Measurements from ENCODE around the gene CTDP1.
A peak's percentile ranks its signal among the peaks of the same experiment; 100 is the strongest.

Gene CTDP1

GRCh38 chr18:79679552-79680099, at the start of gene CTDP1:
Gene CTDP1 (plus strand): TSS chr18:79679803. CDS start chr18:79679948, 145 bp downstream.
- peak within 1 kb of the TSS; percentile 55 to 100 (median 98) for H3K27ac ChIP-seq
- H3K4me3 ChIP-seq = peak within 1 kb of the TSS; percentile 49 to 99 (median 96)

GRCh38 chr18:79630281-79631095, 49.1 kb upstream of the CTDP1 start:
- Histone ChIP-seq H3K27ac (no peak overlapping the region), H3K4me3 (no peak overlapping the region)

- no peak overlapping the region for H3K27ac ChIP-seq
- H3K4me3 ChIP-seq = no peak overlapping the region
Observed at GRCh38 chr18:79631096-79631507, 48.5 kb upstream of the CTDP1 start.

GRCh38 chr18:79631761-79632446, 47.7 kb upstream of the CTDP1 start:
- Histone ChIP-seq H3K27ac (no peak overlapping the region), H3K4me3 (no peak overlapping the region)

GRCh38 chr18:79632765-79633164, 46.8 kb upstream of the CTDP1 start:
- Histone ChIP-seq H3K27ac (no peak overlapping the region), H3K4me3 (no peak overlapping the region)

- Histone ChIP-seq H3K27ac (no peak overlapping the region), H3K4me3 (no peak overlapping the region)
Observed at GRCh38 chr18:79634186-79634585, 45.4 kb upstream of the CTDP1 start.

- Histone ChIP-seq H3K4me3 (no peak overlapping the region), H3K27ac (no peak overlapping the region)
Observed at GRCh38 chr18:79634593-79635426, 44.8 kb upstream of the CTDP1 start.

GRCh38 chr18:79635427-79635726, 44.2 kb upstream of the CTDP1 start:
- H3K4me3 ChIP-seq = no peak overlapping the region
- H3K27ac ChIP-seq = no peak overlapping the region

GRCh38 chr18:79637181-79637920, 42.3 kb upstream of the CTDP1 start:
- Histone ChIP-seq H3K4me3 (no peak overlapping the region), H3K27ac (no peak overlapping the region)

GRCh38 chr18:79637921-79638909, 41.4 kb upstream of the CTDP1 start:
- Histone ChIP-seq H3K4me3 (no peak overlapping the region), H3K27ac (no peak overlapping the region)

GRCh38 chr18:79639072-79639829, 40.4 kb upstream of the CTDP1 start:
- Histone ChIP-seq H3K4me3 (no peak overlapping the region), H3K27ac (no peak overlapping the region)

- Histone ChIP-seq H3K4me3 (no peak overlapping the region), H3K27ac (no peak overlapping the region)
Observed at GRCh38 chr18:79640064-79640672, 39.4 kb upstream of the CTDP1 start.

- no peak overlapping the region for H3K4me3 ChIP-seq
- H3K27ac ChIP-seq = no peak overlapping the region
Observed at GRCh38 chr18:79640875-79641274, 38.7 kb upstream of the CTDP1 start.

- Histone ChIP-seq H3K27ac (peak overlapping the region in 1 of 21 experiments; percentile 57), H3K4me3 (no peak overlapping the region)
Observed at GRCh38 chr18:79641722-79642497, 37.7 kb upstream of the CTDP1 start.

GRCh38 chr18:79642626-79643025, 37.0 kb upstream of the CTDP1 start:
- H3K27ac ChIP-seq = peak overlapping the region in 13 of 21 experiments; percentile 1 to 78 (median 61)
- H3K4me3 ChIP-seq = no peak overlapping the region
